Mesothelial cell of epicardium (in vitro differentiated cells): ENCODE data around the gene RHEX. TPM values are rescaled to one million over a fixed set of nuclear protein-coding genes. Genes with fewer than 3 reads are reported as not detected.

ENCODE experiments used
- DNase-seq, 2 experiments: peaks; one replicate each; pipeline ENCODE4 v3.0.0; 2021; ENCODE audit warnings: low spot score in 2 of 2; ENCODE audit not compliant: unreplicated experiment in 2 of 2
- H3K27ac Mint-ChIP-seq: 2 replicates; pipeline ENCODE4 v1.8.0; 2021; ENCODE audit warnings: mixed read lengths
- H3K27me3 Mint-ChIP-seq: 2 replicates; pipeline ENCODE4 v1.8.0; 2021; ENCODE audit warnings: low read depth, mixed read lengths
- H3K36me3 Mint-ChIP-seq: 2 replicates; pipeline ENCODE4 v1.8.0; 2021; ENCODE audit warnings: mixed read lengths
- H3K4me1 Mint-ChIP-seq: 2 replicates; pipeline ENCODE4 v1.8.0; 2021; ENCODE audit warnings: mixed read lengths
- H3K4me3 Mint-ChIP-seq: 2 replicates; pipeline ENCODE4 v1.8.0; 2021; ENCODE audit warnings: mild to moderate bottlenecking, moderate library complexity, mixed read lengths
- H3K9me3 Mint-ChIP-seq: 2 replicates; pipeline ENCODE4 v1.8.0; 2021; ENCODE audit warnings: mixed read lengths
- total RNA-seq: library from RNA; stranded (reverse); gene quantifications from 3 replicates; pipeline ENCODE4 v1.2.1, GENCODE V29; 2021
- TF ChIP-seq, protein P1 (sequence below): fragments of 200-600 bp; sonication (generic); IDR thresholded peaks from one replicate; pipeline ENCODE4 v1.5.0; 2021; ENCODE audit warnings: antibody characterized with exemption; ENCODE audit not compliant: unreplicated experiment

Gene RHEX
- total RNA-seq, 1 donor from 2014 or later: not detected

GRCh38 chr1:206103979-206104378, 51.0 kb downstream of the RHEX start:
- Mint-ChIP-seq H3K27ac (no peak overlapping the region), H3K9me3 (no peaks in the 10 kb centered on the region), H3K36me3 (no peaks in the 10 kb centered on the region), H3K27me3 (peaks cover 30% of the 10 kb centered on the region), H3K4me1 (peaks cover 6% of the 10 kb centered on the region), H3K4me3 (no peak overlapping the region)
- DNase-seq: no peak
- TF ChIP-seq, protein P1, sequence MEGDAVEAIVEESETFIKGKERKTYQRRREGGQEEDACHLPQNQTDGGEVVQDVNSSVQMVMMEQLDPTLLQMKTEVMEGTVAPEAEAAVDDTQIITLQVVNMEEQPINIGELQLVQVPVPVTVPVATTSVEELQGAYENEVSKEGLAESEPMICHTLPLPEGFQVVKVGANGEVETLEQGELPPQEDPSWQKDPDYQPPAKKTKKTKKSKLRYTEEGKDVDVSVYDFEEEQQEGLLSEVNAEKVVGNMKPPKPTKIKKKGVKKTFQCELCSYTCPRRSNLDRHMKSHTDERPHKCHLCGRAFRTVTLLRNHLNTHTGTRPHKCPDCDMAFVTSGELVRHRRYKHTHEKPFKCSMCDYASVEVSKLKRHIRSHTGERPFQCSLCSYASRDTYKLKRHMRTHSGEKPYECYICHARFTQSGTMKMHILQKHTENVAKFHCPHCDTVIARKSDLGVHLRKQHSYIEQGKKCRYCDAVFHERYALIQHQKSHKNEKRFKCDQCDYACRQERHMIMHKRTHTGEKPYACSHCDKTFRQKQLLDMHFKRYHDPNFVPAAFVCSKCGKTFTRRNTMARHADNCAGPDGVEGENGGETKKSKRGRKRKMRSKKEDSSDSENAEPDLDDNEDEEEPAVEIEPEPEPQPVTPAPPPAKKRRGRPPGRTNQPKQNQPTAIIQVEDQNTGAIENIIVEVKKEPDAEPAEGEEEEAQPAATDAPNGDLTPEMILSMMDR: no peak

DNA sequence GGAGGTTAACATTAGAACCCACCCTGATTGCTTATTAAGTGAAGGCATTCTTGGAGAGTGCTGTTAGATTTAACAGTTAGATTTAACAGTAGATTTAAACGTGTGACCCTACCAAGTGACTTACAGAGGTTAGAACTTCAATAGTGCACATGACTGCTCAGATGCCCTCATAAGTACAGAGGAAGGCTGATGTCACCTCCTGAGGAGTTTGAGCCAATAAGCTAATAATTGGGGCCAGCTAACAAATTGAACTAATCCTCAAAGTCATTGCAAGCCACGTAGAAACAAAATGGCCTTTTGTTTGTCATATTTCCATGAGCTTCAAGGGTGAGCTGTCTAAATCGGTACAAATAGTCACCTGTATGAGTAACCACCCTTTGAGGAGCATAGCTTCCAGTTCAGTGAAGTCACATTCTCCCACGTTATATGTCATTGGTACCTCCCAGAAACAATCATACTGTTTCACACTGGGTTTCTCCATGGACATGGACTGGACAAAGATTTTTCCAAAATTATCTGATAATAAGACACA, 52.6 kb downstream of the RHEX start:
- no peak for DNase-seq
- Mint-ChIP-seq H3K27ac (no peak overlapping the region), H3K4me1 (peaks cover 6% of the 10 kb centered on the region), H3K36me3 (no peaks in the 10 kb centered on the region), H3K4me3 (no peak overlapping the region), H3K27me3 (peaks cover 25% of the 10 kb centered on the region), H3K9me3 (no peaks in the 10 kb centered on the region)
- TF ChIP-seq, protein P1: no peak

- H3K36me3 Mint-ChIP-seq: no peaks in the 10 kb centered on the region
- H3K27ac Mint-ChIP-seq: no peak overlapping the region
- peak; percentile 63 to 88 for DNase-seq
- no peak overlapping the region for H3K4me3 Mint-ChIP-seq
- peaks cover 23% of the 10 kb centered on the region for H3K27me3 Mint-ChIP-seq
- no peaks in the 10 kb centered on the region for H3K9me3 Mint-ChIP-seq
- H3K4me1 Mint-ChIP-seq: peaks cover 6% of the 10 kb centered on the region
- TF ChIP-seq, protein P1: peak; percentile 77
These were observed 53.6 kb downstream of the RHEX start for GRCh38 chr1:206106328-206107167.

- peaks cover 6% of the 10 kb centered on the region for H3K4me1 Mint-ChIP-seq
- H3K4me3 Mint-ChIP-seq: no peak overlapping the region
- TF ChIP-seq, protein P1: no peak
- DNase-seq: no peak
- no peak overlapping the region for H3K27ac Mint-ChIP-seq
- H3K36me3 Mint-ChIP-seq: no peaks in the 10 kb centered on the region
- H3K9me3 Mint-ChIP-seq: no peaks in the 10 kb centered on the region
- H3K27me3 Mint-ChIP-seq: peaks cover 25% of the 10 kb centered on the region
These were observed 54.2 kb downstream of the RHEX start for GRCh38 chr1:206107168-206107544.

DNA sequence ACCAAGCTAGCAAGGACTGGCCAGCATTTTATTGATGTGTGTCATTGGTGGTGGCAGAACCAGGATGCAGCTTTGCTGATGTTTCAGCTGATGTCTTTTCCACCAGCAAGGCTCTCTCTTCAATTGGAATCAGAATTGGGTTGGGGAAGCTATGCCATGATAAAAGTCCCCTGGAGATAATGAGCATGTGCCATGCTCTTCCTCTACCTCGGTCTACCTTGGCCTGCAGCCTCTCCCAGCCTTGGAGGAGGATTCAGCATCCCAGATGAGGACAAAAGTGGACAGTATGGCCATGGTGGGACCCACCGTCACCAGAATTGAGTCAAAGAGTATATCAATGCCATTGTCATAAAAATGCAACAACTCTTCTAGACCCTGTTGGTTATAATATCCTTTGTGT, 55.7 kb downstream of the RHEX start:
- no peak overlapping the region for H3K27ac Mint-ChIP-seq
- TF ChIP-seq, protein P1: no peak
- peaks cover 1% of the 10 kb centered on the region for H3K4me1 Mint-ChIP-seq
- DNase-seq: no peak
- no peak overlapping the region for H3K4me3 Mint-ChIP-seq
- H3K36me3 Mint-ChIP-seq: no peaks in the 10 kb centered on the region
- no peaks in the 10 kb centered on the region for H3K9me3 Mint-ChIP-seq
- H3K27me3 Mint-ChIP-seq: peaks cover 29% of the 10 kb centered on the region
